Measurements from ENCODE around the gene HSPB6.

The HSPB6 gene

GRCh38 chr19:35748106-35749020 is 8.5 kb downstream of the HSPB6 start, which contains the start of gene LIN37:
LIN37 (plus strand) TSS chr19:35748576; CDS start chr19:35748725, 149 bp downstream.
- Histone ChIP-seq H3K9ac (ENCODE audit: low read depth, low read length) (peak within 1 kb of the TSS; percentile 62), H3K4me1 (ENCODE audit: insufficient read depth, low read length) (no peaks in the 10 kb centered on the region; the same call in 1 of the 2 replicates)
- WGBS, result 2% methylated on average over 42 of the region's 45 CpGs

GRCh38 chr19:35746531-35746930 is 10.3 kb downstream of the HSPB6 start:
- no peak overlapping the region for H3K27ac ChIP-seq (ENCODE audit: low read depth, low read length)
- H3K36me3 ChIP-seq (ENCODE audit: insufficient read depth, low read length), result peaks cover 9% of the 10 kb centered on the region
- 94% methylated on average over 5 of the region's 5 CpGs for WGBS
- H3K9me3 ChIP-seq (ENCODE audit: insufficient read depth, low read depth, low read length), result no peaks in the 10 kb centered on the region
- H3K9ac ChIP-seq (ENCODE audit: low read depth, low read length), result no peak overlapping the region; the same call in 1 of the 2 replicates
- peak overlapping the region; percentile 72 for H3K4me3 ChIP-seq (ENCODE audit: low read length)
- no peaks in the 10 kb centered on the region for H3K27me3 ChIP-seq (ENCODE audit: insufficient read depth, low read length)
- no peaks in the 10 kb centered on the region; the same call in 1 of the 2 replicates for H3K4me1 ChIP-seq (ENCODE audit: insufficient read depth, low read length)

More at GRCh38 chr19:35748106-35749020, 8.5 kb downstream of the HSPB6 start, which contains the start of gene LIN37:
- no peaks in the 10 kb centered on the region for H3K27me3 ChIP-seq (ENCODE audit: insufficient read depth, low read length)
- H3K4me3 ChIP-seq (ENCODE audit: low read length), result peak within 1 kb of the TSS; percentile 85
- H3K27ac ChIP-seq (ENCODE audit: low read depth, low read length), result 0 out of 2 replicates have a peak within 1 kb of the TSS, but pooled peaks have one; percentile 36
- H3K36me3 ChIP-seq (ENCODE audit: insufficient read depth, low read length), result peaks cover 3% of the 10 kb centered on the region; the same call in 1 of the 2 replicates
- no peaks in the 10 kb centered on the region for H3K9me3 ChIP-seq (ENCODE audit: insufficient read depth, low read depth, low read length)

- Histone ChIP-seq H3K27ac (ENCODE audit: low read depth, low read length) (peak overlapping the region; percentile 8; the same call in 1 of the 2 replicates), H3K4me3 (ENCODE audit: low read length) (peak overlapping the region; percentile 72), H3K9ac (ENCODE audit: low read depth, low read length) (peak overlapping the region; percentile 72), H3K36me3 (ENCODE audit: insufficient read depth, low read length) (peaks cover 9% of the 10 kb centered on the region), H3K9me3 (ENCODE audit: insufficient read depth, low read depth, low read length) (no peaks in the 10 kb centered on the region), H3K4me1 (ENCODE audit: insufficient read depth, low read length) (no peaks in the 10 kb centered on the region; the same call in 1 of the 2 replicates), H3K27me3 (ENCODE audit: insufficient read depth, low read length) (no peaks in the 10 kb centered on the region)
- 27% methylated on average over 4 of the region's 4 CpGs for WGBS
These were observed 10.8 kb downstream of the HSPB6 start for GRCh38 chr19:35746087-35746462.

GRCh38 chr19:35745328-35746086 is 11.3 kb downstream of the HSPB6 start, which contains the start of the genes PSENEN and U2AF1L4:
PSENEN (plus strand) TSS chr19:35745651; CDS start chr19:35745931, 280 bp downstream.
U2AF1L4 (minus strand) TSS chr19:35745418; CDS start chr19:35745391, 27 bp downstream.
- Histone ChIP-seq H3K27ac (ENCODE audit: low read depth, low read length) (peak within 1 kb of the TSS; percentile 98), H3K9ac (ENCODE audit: low read depth, low read length) (peak within 1 kb of the TSS; percentile 78), H3K4me1 (ENCODE audit: insufficient read depth, low read length) (no peaks in the 10 kb centered on the region; the same call in 1 of the 2 replicates), H3K36me3 (ENCODE audit: insufficient read depth, low read length) (peaks cover 9% of the 10 kb centered on the region), H3K27me3 (ENCODE audit: insufficient read depth, low read length) (no peaks in the 10 kb centered on the region), H3K4me3 (ENCODE audit: low read length) (peak within 1 kb of the TSS; percentile 72), H3K9me3 (ENCODE audit: insufficient read depth, low read depth, low read length) (no peaks in the 10 kb centered on the region)
- WGBS, result under 1% methylated on average over 40 of the region's 40 CpGs

GRCh38 chr19:35744430-35745327 is 12.2 kb downstream of the HSPB6 start:
- Histone ChIP-seq H3K4me3 (ENCODE audit: low read length) (peak overlapping the region; percentile 72), H3K4me1 (ENCODE audit: insufficient read depth, low read length) (no peaks in the 10 kb centered on the region; the same call in 1 of the 2 replicates), H3K27ac (ENCODE audit: low read depth, low read length) (peak overlapping the region; percentile 98), H3K27me3 (ENCODE audit: insufficient read depth, low read length) (no peaks in the 10 kb centered on the region), H3K36me3 (ENCODE audit: insufficient read depth, low read length) (peaks cover 9% of the 10 kb centered on the region), H3K9ac (ENCODE audit: low read depth, low read length) (peak overlapping the region; percentile 78), H3K9me3 (ENCODE audit: insufficient read depth, low read depth, low read length) (no peaks in the 10 kb centered on the region)
- 8% methylated on average over 41 of the region's 41 CpGs for WGBS

- H3K4me3 ChIP-seq (ENCODE audit: low read length), result peak overlapping the region; percentile 72
- H3K9ac ChIP-seq (ENCODE audit: low read depth, low read length), result no peak overlapping the region
- WGBS, result 92% methylated on average over 19 of the region's 19 CpGs
These were observed 13.0 kb downstream of the HSPB6 start for GRCh38 chr19:35743640-35744429.

GRCh38 chr19:35742121-35742724 is 14.6 kb downstream of the HSPB6 start, which contains the start of gene IGFLR1:
IGFLR1 (minus strand) TSS chr19:35742452; CDS start chr19:35741180, 1,272 bp downstream.
- Histone ChIP-seq H3K4me1 (ENCODE audit: insufficient read depth, low read length) (no peaks in the 10 kb centered on the region; the same call in 1 of the 2 replicates), H3K4me3 (ENCODE audit: low read length) (peak within 1 kb of the TSS; percentile 86)
- WGBS, result 92% methylated on average over 9 of the region's 9 CpGs

More at GRCh38 chr19:35743640-35744429, 13.0 kb downstream of the HSPB6 start:
- Histone ChIP-seq H3K9me3 (ENCODE audit: insufficient read depth, low read depth, low read length) (no peaks in the 10 kb centered on the region), H3K36me3 (ENCODE audit: insufficient read depth, low read length) (peaks cover 13% of the 10 kb centered on the region), H3K4me1 (ENCODE audit: insufficient read depth, low read length) (no peaks in the 10 kb centered on the region; the same call in 1 of the 2 replicates), H3K27me3 (ENCODE audit: insufficient read depth, low read length) (no peaks in the 10 kb centered on the region), H3K27ac (ENCODE audit: low read depth, low read length) (no peak overlapping the region)

GRCh38 chr19:35741203-35741515 is 15.7 kb downstream of the HSPB6 start:
- peak overlapping the region; percentile 91; the same call in 1 of the 2 replicates for H3K27ac ChIP-seq (ENCODE audit: low read depth, low read length)
- no peaks in the 10 kb centered on the region for H3K9me3 ChIP-seq (ENCODE audit: insufficient read depth, low read depth, low read length)
- peak overlapping the region; percentile 65 for H3K9ac ChIP-seq (ENCODE audit: low read depth, low read length)
- peak overlapping the region; percentile 86 for H3K4me3 ChIP-seq (ENCODE audit: low read length)
- no peaks in the 10 kb centered on the region for H3K4me1 ChIP-seq (ENCODE audit: insufficient read depth, low read length)
- 2% methylated on average over 12 of the region's 12 CpGs for WGBS
- H3K27me3 ChIP-seq (ENCODE audit: insufficient read depth, low read length), result no peaks in the 10 kb centered on the region
- peaks cover 33% of the 10 kb centered on the region for H3K36me3 ChIP-seq (ENCODE audit: insufficient read depth, low read length)

More at GRCh38 chr19:35742121-35742724, 14.6 kb downstream of the HSPB6 start, which contains the start of gene IGFLR1:
- Histone ChIP-seq H3K27ac (ENCODE audit: low read depth, low read length) (no peak within 1 kb of the TSS), H3K27me3 (ENCODE audit: insufficient read depth, low read length) (no peaks in the 10 kb centered on the region), H3K36me3 (ENCODE audit: insufficient read depth, low read length) (peaks cover 27% of the 10 kb centered on the region), H3K9ac (ENCODE audit: low read depth, low read length) (no peak within 1 kb of the TSS), H3K9me3 (ENCODE audit: insufficient read depth, low read depth, low read length) (no peaks in the 10 kb centered on the region)

- Histone ChIP-seq H3K4me1 (ENCODE audit: insufficient read depth, low read length) (no peaks in the 10 kb centered on the region), H3K27ac (ENCODE audit: low read depth, low read length) (peak overlapping the region; percentile 91)
These were observed 16.2 kb downstream of the HSPB6 start for GRCh38 chr19:35740423-35741202.

More at GRCh38 chr19:35740423-35741202, 16.2 kb downstream of the HSPB6 start:
- no peaks in the 10 kb centered on the region for H3K9me3 ChIP-seq (ENCODE audit: insufficient read depth, low read depth, low read length)
- H3K27me3 ChIP-seq (ENCODE audit: insufficient read depth, low read length), result no peaks in the 10 kb centered on the region
- whole genome bisulfite sequencing, result under 1% methylated on average over 63 of the region's 63 CpGs
- H3K4me3 ChIP-seq (ENCODE audit: low read length), result peak overlapping the region; percentile 86
- H3K9ac ChIP-seq (ENCODE audit: low read depth, low read length), result peak overlapping the region; percentile 79
- H3K36me3 ChIP-seq (ENCODE audit: insufficient read depth, low read length), result peaks cover 37% of the 10 kb centered on the region
